H1 (cell line): ENCODE data around the gene PLXNB1. TPM values are rescaled to one million over a fixed set of nuclear protein-coding genes. Genes with fewer than 3 reads are reported as not detected.
A peak's percentile ranks its signal among the peaks of the same experiment; 100 is the strongest.

ENCODE experiments used
- CTCF ChIA-PET: fragments of 300-600 bp; sonication (Branson Sonifier 250); formaldehyde crosslinking; loops from one replicate; lab custom pipeline; 2021; ENCODE audit not compliant: partially characterized antibody; lab: Charles Lee
- POLR2A ChIA-PET: fragments of 300-600 bp; sonication (Branson Sonifier 250); formaldehyde crosslinking; loops from one replicate; lab custom pipeline; 2021; ENCODE audit warnings: inconsistent platforms; ENCODE audit not compliant: partially characterized antibody; lab: Charles Lee
- DNase-seq, 2 experiments: peaks; one replicate each; pipeline versions ENCODE4 v3.0.0 to v3.0.0-alpha.2; 2010 to 2022; ENCODE audit warnings: low spot score in 2 of 2, low read depth in 1 of 2, mixed read lengths in 1 of 2
- FAIRE-seq: peaks from 2 replicates; lab custom pipeline; 2011; peaks lifted over from hg19 to GRCh38; lab: Jason Lieb, UNC
- H2AFZ ChIP-seq: 2 replicates; pipeline ENCODE4 v1.8.1; 2012; ENCODE audit warnings: low read length, inconsistent platforms
- H2AK5ac ChIP-seq: 2 replicates; pipeline ENCODE4 v1.6.1; 2013; ENCODE audit warnings: low read depth, low read length
- H2BK120ac ChIP-seq: replicated peaks from 2 replicates; pipeline ENCODE3; 2013; ENCODE audit warnings: low read depth, low read length, inconsistent platforms
- H2BK12ac ChIP-seq: 2 replicates; pipeline ENCODE4 v1.6.1; 2013; ENCODE audit warnings: low read depth, low read length
- H2BK15ac ChIP-seq: 2 replicates; pipeline ENCODE4 v1.6.1; 2013; ENCODE audit warnings: low read length
- H2BK20ac ChIP-seq: 2 replicates; pipeline ENCODE4 v1.6.1; 2013; ENCODE audit warnings: low read length
- H2BK5ac ChIP-seq: 2 replicates; pipeline ENCODE4 v1.6.1; 2013; ENCODE audit warnings: low read depth, low read length
- H3K14ac ChIP-seq: 2 replicates; pipeline ENCODE4 v1.6.1; 2013; ENCODE audit warnings: inconsistent platforms; ENCODE audit not compliant: insufficient read length
- H3K18ac ChIP-seq: 2 replicates; pipeline ENCODE4 v1.6.1; 2013; ENCODE audit warnings: low read length; ENCODE audit errors: extremely low read depth
- H3K23ac ChIP-seq: 2 replicates; pipeline ENCODE4 v1.6.1; 2013; ENCODE audit warnings: inconsistent platforms; ENCODE audit not compliant: insufficient read length
- H3K23me2 ChIP-seq: 2 replicates; pipeline ENCODE4 v1.6.1; 2013; ENCODE audit warnings: low read depth, low read length
- H3K27ac ChIP-seq: 2 replicates; pipeline ENCODE4 v1.6.1; 2011; ENCODE audit warnings: low read depth, low read length, inconsistent platforms
- H3K27me3 ChIP-seq, 4 experiments: replicated peaks in 1 of 4; 1 replicate in 1 of 4; 2 replicates in 3 of 4; pipeline versions ENCODE4 v1.6.1 to v1.8.1; 2011 to 2013; ENCODE audit warnings: low read length in 3 of 4, mild to moderate bottlenecking in 3 of 4, inconsistent platforms in 2 of 4, mixed read lengths in 2 of 4, moderate library complexity in 1 of 4; ENCODE audit not compliant: control insufficient read depth in 3 of 4, insufficient read depth in 3 of 4; ENCODE audit errors: extremely low read depth in 1 of 4
- H3K36me3 ChIP-seq, 4 experiments: 2 replicates each; pipeline versions ENCODE4 v1.6.1 to v1.8.1; 2011 to 2013; ENCODE audit warnings: mild to moderate bottlenecking in 4 of 4, low read length in 3 of 4, moderate library complexity in 2 of 4, control low read depth in 1 of 4, inconsistent platforms in 1 of 4; ENCODE audit not compliant: insufficient read depth in 4 of 4, control insufficient read depth in 2 of 4
- H3K4ac ChIP-seq: replicated peaks from 2 replicates; pipeline ENCODE3; 2013; ENCODE audit warnings: low read length, low read depth, mixed read lengths, inconsistent platforms; ENCODE audit not compliant: insufficient read length
- H3K4me1 ChIP-seq, 4 experiments: replicated peaks in 1 of 4; 1 replicate in 1 of 4; 2 replicates in 3 of 4; pipeline versions ENCODE4 v1.6.1 to v1.8.1; 2011 to 2013; ENCODE audit warnings: low read length in 3 of 4, inconsistent platforms in 2 of 4, mixed read lengths in 1 of 4; ENCODE audit not compliant: insufficient read depth in 4 of 4, control insufficient read depth in 3 of 4
- H3K4me2 ChIP-seq, 2 experiments: 2 replicates each; pipeline versions ENCODE4 v1.6.1 to v1.8.1; 2011 to 2013; ENCODE audit warnings: low read depth in 2 of 2, low read length in 2 of 2, control low read depth in 1 of 2, inconsistent platforms in 1 of 2, mild to moderate bottlenecking in 1 of 2; ENCODE audit not compliant: insufficient read depth in 1 of 2
- H3K4me3 ChIP-seq, 4 experiments: fragments of 200-600, 300-600 bp in 1 of 4; sonication (generic), shearing (Covaris generic), sonication (Bioruptor Twin) in 1 of 4; 2 replicates each; pipeline versions ENCODE4 v1.5.1 to v1.8.1; 2011 to 2016; ENCODE audit warnings: low read length in 4 of 4, low read depth in 3 of 4, control low read depth in 2 of 4, inconsistent platforms in 2 of 4, mild to moderate bottlenecking in 2 of 4, mixed read lengths in 1 of 4, moderate library complexity in 1 of 4; ENCODE audit not compliant: insufficient read depth in 2 of 4; ENCODE audit errors: extremely low read depth in 1 of 4
- H3K56ac ChIP-seq: replicated peaks from 2 replicates; pipeline ENCODE3; 2013; ENCODE audit warnings: low read depth, mild to moderate bottlenecking, mixed read lengths, low read length, inconsistent platforms; ENCODE audit not compliant: insufficient read length
- H3K79me1 ChIP-seq: 2 replicates; pipeline ENCODE4 v1.6.1; 2013; ENCODE audit warnings: low read depth, low read length, control low read depth
- H3K79me2 ChIP-seq, 2 experiments: 2 replicates each; pipeline versions ENCODE4 v1.6.1 to v1.8.1; 2012 to 2013; ENCODE audit warnings: low read length in 2 of 2, mild to moderate bottlenecking in 2 of 2, inconsistent platforms in 1 of 2; ENCODE audit not compliant: insufficient read depth in 2 of 2, control insufficient read depth in 1 of 2
- H3K9ac ChIP-seq, 4 experiments: replicated peaks in 1 of 4; 1 replicate in 1 of 4; 2 replicates in 3 of 4; pipeline versions ENCODE4 v1.6.1 to v1.8.1; 2011 to 2013; ENCODE audit warnings: low read depth in 3 of 4, low read length in 3 of 4, control low read depth in 2 of 4, mild to moderate bottlenecking in 2 of 4, moderate library complexity in 2 of 4, inconsistent platforms in 1 of 4; ENCODE audit errors: extremely low read depth in 1 of 4
- H3K9me3 ChIP-seq, 2 experiments: 2 replicates each; pipeline versions ENCODE4 v1.6.1 to v1.8.1; 2012 to 2013; ENCODE audit warnings: mild to moderate bottlenecking in 2 of 2, moderate library complexity in 2 of 2, control low read depth in 1 of 2, inconsistent platforms in 1 of 2, low read depth in 1 of 2, low read length in 1 of 2, mixed read lengths in 1 of 2; ENCODE audit not compliant: insufficient read depth in 2 of 2
- H4K20me1 ChIP-seq, 2 experiments: replicated peaks in 1 of 2; 2 replicates each; pipeline versions ENCODE3 to v1.8.1; 2011 to 2013; ENCODE audit warnings: inconsistent platforms in 2 of 2, low read length in 2 of 2, mild to moderate bottlenecking in 1 of 2; ENCODE audit not compliant: insufficient read depth in 2 of 2, control insufficient read depth in 1 of 2
- H4K5ac ChIP-seq: 2 replicates; pipeline ENCODE4 v1.6.1; 2013; ENCODE audit warnings: low read length, low read depth, mixed read lengths, inconsistent platforms; ENCODE audit not compliant: insufficient read length
- H4K8ac ChIP-seq: 2 replicates; pipeline ENCODE4 v1.8.0; 2013; ENCODE audit warnings: mild to moderate bottlenecking, moderate library complexity, low read length, inconsistent platforms; ENCODE audit not compliant: insufficient read depth; ENCODE audit errors: extremely low read depth
- H4K91ac ChIP-seq: replicated peaks from 2 replicates; pipeline ENCODE3; 2013; ENCODE audit warnings: low read length, mixed read lengths, inconsistent platforms; ENCODE audit not compliant: insufficient read length
- ATF3 ChIP-seq: IDR thresholded peaks from 2 replicates; pipeline ENCODE4 v1.6.1; 2011; ENCODE audit warnings: low read depth, mild to moderate bottlenecking, low read length; ENCODE audit not compliant: insufficient read depth
- EZH2 ChIP-seq: fragments of 200-600 bp; sonication (generic); IDR thresholded peaks from 2 replicates; pipeline ENCODE4 v1.7.1; 2012; ENCODE audit warnings: low read depth, mild to moderate bottlenecking, moderate library complexity, low read length, inconsistent platforms; ENCODE audit not compliant: severe bottlenecking
- JUND ChIP-seq: IDR thresholded peaks from 2 replicates; pipeline ENCODE4 v1.6.1; 2011; ENCODE audit warnings: mild to moderate bottlenecking, improper control_type of control experiment, low read length
- MAFK ChIP-seq: IDR thresholded peaks from 2 replicates; pipeline ENCODE4 v1.6.1; 2012; ENCODE audit warnings: low read depth, mild to moderate bottlenecking, improper control_type of control experiment, low read length
- NANOG ChIP-seq: IDR thresholded peaks from 2 replicates; pipeline ENCODE4 v1.6.1; 2011; ENCODE audit warnings: low read length, low read depth, mild to moderate bottlenecking, inconsistent platforms; ENCODE audit not compliant: insufficient read depth, poor library complexity, severe bottlenecking
- RAD21 ChIP-seq, 2 experiments: IDR thresholded peaks in 1 of 2; conservative IDR thresholded peaks in 1 of 2; 2 replicates each; pipeline ENCODE4 v1.6.1; 2011; ENCODE audit warnings: low read depth in 2 of 2, low read length in 2 of 2, improper control_type of control experiment in 1 of 2, inconsistent platforms in 1 of 2, mild to moderate bottlenecking in 1 of 2, moderate library complexity in 1 of 2
- SRF ChIP-seq: IDR thresholded peaks from 2 replicates; pipeline ENCODE4 v1.6.1; 2011; ENCODE audit warnings: mild to moderate bottlenecking, low read depth, low read length, moderate library complexity
- WGBS, 2 experiments: shearing (Covaris generic) in 1 of 2; methylation state at CpG; one replicate each; pipeline versions ENCODE4 v1.1.6 to v1.1.7; 2013 to 2015; ENCODE audit warnings: low lambda C conversion rate in 2 of 2, mixed read lengths in 2 of 2, inconsistent platforms in 1 of 2, low coverage in 1 of 2, missing lambda C conversion rate in 1 of 2; ENCODE audit not compliant: insufficient replicate concordance in 2 of 2, insufficient coverage in 1 of 2, insufficient read length in 1 of 2; ENCODE audit errors: extremely low coverage in 1 of 2, missing lambda C conversion rate in 1 of 2; 5-methylcytosine and 5-hydroxymethylcytosine counted together
- polyA plus RNA-seq, 7 experiments: library from polyadenylated mRNA; depleted of rRNA in 3 of 7; stranded (reverse) in 5 of 7; unstranded in 2 of 7; fragments of >200 nt in 5 of 7; fragments of 200-250 nt in 2 of 7; gene quantifications; 1 replicate in 5 of 7; 2 replicates in 1 of 7; 4 replicates in 1 of 7; pipeline versions ENCODE4 v1.2.1 to v1.2.3, GENCODE V29; 2011 to 2013; ENCODE audit warnings: missing spikeins in 2 of 7, mixed read lengths in 2 of 7
- total RNA-seq: library from RNA; stranded (reverse); fragmentation: NEBNext Ultra II Directional; extraction: Animal tissue kit (Norgen Biotek cat#: 25700); gene quantifications from 2 replicates; pipeline ENCODE4 v1.2.1, GENCODE V29; 2021

The PLXNB1 gene
- total and polyA plus RNA-seq, 2 of the 8 experiments (the other 6 are each of a cell fraction or from before 2014, with no cell fraction given), result 109 to 114 TPM

GRCh38 chr3:48463703-48464102 lies 33.8 kb upstream of the PLXNB1 start:
- Histone ChIP-seq H2BK15ac (no peak overlapping the region), H3K18ac (no peak overlapping the region), H2BK20ac (no peak overlapping the region), H3K27ac (no peak overlapping the region; the same call in 1 of the 2 replicates), H3K14ac (no peak overlapping the region), H3K4me3 (no peak overlapping the region), H3K23ac (no peak overlapping the region), H3K23me2 (no peaks in the 10 kb centered on the region), H3K56ac (no peak overlapping the region), H4K20me1 (peaks cover 3 to 7% of the 10 kb centered on the region in 2 experiments), H4K91ac (no peak overlapping the region), H3K27me3 (no peaks in the 10 kb centered on the region), H2BK12ac (0 out of 2 replicates have a peak overlapping the region, but pooled peaks have one; percentile 0), H3K9ac (no peak overlapping the region), H3K36me3 (peaks cover 17 to 45% (median 35%) of the 10 kb centered on the region in 4 experiments), H4K5ac (no peak overlapping the region), H3K9me3 (no peaks in the 10 kb centered on the region), H3K79me1 (no peaks in the 10 kb centered on the region; the same call in 1 of the 2 replicates), H2AK5ac (no peak overlapping the region), H3K79me2 (peaks cover 0 to 3% of the 10 kb centered on the region in 2 experiments; a peak in 1 of 4 replicates), H2BK5ac (no peak overlapping the region; the same call in 1 of the 2 replicates), H2AFZ (no peak overlapping the region), H3K4ac (no peak overlapping the region), H3K4me2 (no peak overlapping the region), H2BK120ac (no peak overlapping the region), H3K4me1 (peaks cover 0 to 21% (median 13%) of the 10 kb centered on the region in 4 experiments; a peak in 5 of 7 replicates), H4K8ac (no peak overlapping the region)
- no peak for FAIRE-seq
- no peak for DNase-seq
- TF ChIP-seq MAFK, result no peak
- TF ChIP-seq EZH2, result no peak
- TF ChIP-seq SRF, result no peak
- no peak for TF ChIP-seq JUND
- TF ChIP-seq RAD21 (IDR thresholded peaks at IDR 0.05 in 1 of 2, conservative IDR thresholded peaks at IDR 0.05 in 1 of 2; ENCODE audit: low read depth in 2 of 2, low read length in 2 of 2), result no peak
- no peak for TF ChIP-seq ATF3
- no peak for TF ChIP-seq NANOG
- 84% methylated on average over 9 of the region's 9 CpGs; no CpG with 5 or more reads in 1 of the 2 experiments for WGBS, 2 experiments
- ChIA-PET POLR2A (interaction anchor here (0.9 to 8.1 kb wide), 17 partner anchors 12 to 133 kb away, joined by 3 to 83 read pairs (median 5); partner anchors contain the start of genes ATRIP, CCDC51 and TMA7), CTCF (interaction anchor here (0.9 to 21.5 kb wide), 15 partner anchors 9 to 96 kb away, joined by 3 to 251 read pairs (median 6); partner anchors contain the start of genes ATRIP, PFKFB4 and SHISA5)
